IPS-20b (cell line): Measurements from ENCODE around the gene RPS24.

ENCODE experiments used
- H3K27ac ChIP-seq: one replicate; pipeline ENCODE4 v1.5.1; 2013; ENCODE audit warnings: low read length
- H3K27me3 ChIP-seq: 2 replicates; pipeline ENCODE4 v1.6.1; 2013; ENCODE audit warnings: mild to moderate bottlenecking, low read length, inconsistent platforms; ENCODE audit not compliant: insufficient read depth
- H3K36me3 ChIP-seq: 2 replicates; pipeline ENCODE4 v1.6.1; 2013; ENCODE audit warnings: low read depth, mild to moderate bottlenecking, inconsistent platforms, low read length, moderate library complexity; ENCODE audit not compliant: insufficient read depth
- H3K4me1 ChIP-seq: 2 replicates; pipeline ENCODE4 v1.6.1; 2013; ENCODE audit warnings: mild to moderate bottlenecking, control low read depth, inconsistent platforms, low read length, moderate library complexity; ENCODE audit not compliant: insufficient read depth
- H3K4me3 ChIP-seq: 2 replicates; pipeline ENCODE4 v1.5.1; 2013; ENCODE audit warnings: mild to moderate bottlenecking, low read length, inconsistent platforms
- H3K9ac ChIP-seq: 2 replicates; pipeline ENCODE4 v1.6.1; 2013; ENCODE audit warnings: low read depth, mild to moderate bottlenecking, inconsistent platforms, low read length, moderate library complexity
- H3K9me3 ChIP-seq: 2 replicates; pipeline ENCODE4 v1.6.1; 2013; ENCODE audit warnings: mild to moderate bottlenecking, low read depth, low read length, inconsistent platforms; ENCODE audit not compliant: insufficient read depth

RPS24 gene

GRCh38 chr10:78042752-78043104 is 9.1 kb downstream of the RPS24 start:
- Histone ChIP-seq H3K36me3 (peaks cover 52% of the 10 kb centered on the region), H3K27ac (peak overlapping the region; percentile 16), H3K4me3 (no peak overlapping the region), H3K9ac (no peak overlapping the region), H3K27me3 (no peaks in the 10 kb centered on the region), H3K4me1 (peaks cover 41% of the 10 kb centered on the region), H3K9me3 (no peaks in the 10 kb centered on the region)

- H3K9ac ChIP-seq, result no peak overlapping the region
- no peaks in the 10 kb centered on the region for H3K27me3 ChIP-seq
- no peak overlapping the region for H3K27ac ChIP-seq
- H3K4me3 ChIP-seq, result no peak overlapping the region
- no peaks in the 10 kb centered on the region for H3K9me3 ChIP-seq
- peaks cover 28% of the 10 kb centered on the region for H3K4me1 ChIP-seq
- peaks cover 37% of the 10 kb centered on the region for H3K36me3 ChIP-seq
These were observed 10.5 kb downstream of the RPS24 start for GRCh38 chr10:78044179-78044578.

- Histone ChIP-seq H3K9me3 (no peaks in the 10 kb centered on the region), H3K4me3 (no peak overlapping the region), H3K36me3 (peaks cover 32% of the 10 kb centered on the region), H3K27me3 (no peaks in the 10 kb centered on the region), H3K9ac (no peak overlapping the region), H3K4me1 (peaks cover 23% of the 10 kb centered on the region), H3K27ac (no peak overlapping the region)
These were observed 11.0 kb downstream of the RPS24 start for GRCh38 chr10:78044699-78045098.

GRCh38 chr10:78045237-78045636 is 11.6 kb downstream of the RPS24 start:
- H3K9me3 ChIP-seq, result no peaks in the 10 kb centered on the region
- peaks cover 18% of the 10 kb centered on the region for H3K4me1 ChIP-seq
- H3K4me3 ChIP-seq, result no peak overlapping the region
- no peak overlapping the region for H3K9ac ChIP-seq
- peaks cover 27% of the 10 kb centered on the region for H3K36me3 ChIP-seq
- no peak overlapping the region for H3K27ac ChIP-seq
- H3K27me3 ChIP-seq, result no peaks in the 10 kb centered on the region

- peaks cover 20% of the 10 kb centered on the region for H3K36me3 ChIP-seq
- no peak overlapping the region for H3K9ac ChIP-seq
- H3K4me1 ChIP-seq, result peaks cover 12% of the 10 kb centered on the region
- no peak overlapping the region for H3K27ac ChIP-seq
- H3K4me3 ChIP-seq, result no peak overlapping the region
- H3K9me3 ChIP-seq, result no peaks in the 10 kb centered on the region
- H3K27me3 ChIP-seq, result no peaks in the 10 kb centered on the region
These were observed 12.2 kb downstream of the RPS24 start for GRCh38 chr10:78045856-78046255.

GRCh38 chr10:78046711-78047269 is 13.1 kb downstream of the RPS24 start:
- H3K9ac ChIP-seq, result no peak overlapping the region
- H3K36me3 ChIP-seq, result peaks cover 11% of the 10 kb centered on the region
- H3K9me3 ChIP-seq, result no peaks in the 10 kb centered on the region
- peaks cover 9% of the 10 kb centered on the region; the same call in 1 of the 2 replicates for H3K4me1 ChIP-seq
- no peak overlapping the region for H3K4me3 ChIP-seq
- H3K27ac ChIP-seq, result no peak overlapping the region
- no peaks in the 10 kb centered on the region for H3K27me3 ChIP-seq

GRCh38 chr10:78047314-78047891 is 13.7 kb downstream of the RPS24 start:
- no peaks in the 10 kb centered on the region for H3K27me3 ChIP-seq
- peaks cover 5% of the 10 kb centered on the region for H3K36me3 ChIP-seq
- no peak overlapping the region; the same call in 1 of the 2 replicates for H3K4me3 ChIP-seq
- no peaks in the 10 kb centered on the region for H3K9me3 ChIP-seq
- H3K9ac ChIP-seq, result no peak overlapping the region
- H3K4me1 ChIP-seq, result peaks cover 9% of the 10 kb centered on the region; the same call in 1 of the 2 replicates
- H3K27ac ChIP-seq, result no peak overlapping the region

GRCh38 chr10:78049851-78050250 is 16.2 kb downstream of the RPS24 start:
- H3K9ac ChIP-seq, result no peak overlapping the region
- H3K36me3 ChIP-seq, result no peaks in the 10 kb centered on the region
- no peak overlapping the region for H3K4me3 ChIP-seq
- H3K4me1 ChIP-seq, result peaks cover 3% of the 10 kb centered on the region; the same call in 1 of the 2 replicates
- H3K27me3 ChIP-seq, result no peaks in the 10 kb centered on the region
- H3K9me3 ChIP-seq, result no peaks in the 10 kb centered on the region
- H3K27ac ChIP-seq, result no peak overlapping the region

- no peak overlapping the region for H3K27ac ChIP-seq
- H3K9ac ChIP-seq, result no peak overlapping the region
These were observed 19.7 kb downstream of the RPS24 start for GRCh38 chr10:78053211-78053868.

GRCh38 chr10:78058562-78058961 is 24.9 kb downstream of the RPS24 start:
- Histone ChIP-seq H3K4me1 (peaks cover 5% of the 10 kb centered on the region; the same call in 1 of the 2 replicates), H3K9ac (no peak overlapping the region), H3K36me3 (no peaks in the 10 kb centered on the region), H3K9me3 (no peaks in the 10 kb centered on the region), H3K4me3 (no peak overlapping the region), H3K27ac (no peak overlapping the region), H3K27me3 (no peaks in the 10 kb centered on the region)

More at GRCh38 chr10:78053211-78053868, 19.7 kb downstream of the RPS24 start:
- Histone ChIP-seq H3K36me3 (no peaks in the 10 kb centered on the region), H3K4me1 (no peaks in the 10 kb centered on the region; the same call in 1 of the 2 replicates), H3K9me3 (no peaks in the 10 kb centered on the region), H3K4me3 (no peak overlapping the region), H3K27me3 (no peaks in the 10 kb centered on the region)

GRCh38 chr10:78059906-78060702 is 26.4 kb downstream of the RPS24 start:
- H3K9me3 ChIP-seq, result no peaks in the 10 kb centered on the region
- H3K27me3 ChIP-seq, result no peaks in the 10 kb centered on the region
- H3K4me1 ChIP-seq, result peaks cover 5% of the 10 kb centered on the region; the same call in 1 of the 2 replicates
- H3K4me3 ChIP-seq, result no peak overlapping the region
- H3K36me3 ChIP-seq, result no peaks in the 10 kb centered on the region
- no peak overlapping the region for H3K9ac ChIP-seq
- H3K27ac ChIP-seq, result no peak overlapping the region
